HEK293 (cell line): Measurements from ENCODE around the gene BHLHA9.
A peak's percentile ranks its signal among the peaks of the same experiment; 100 is the strongest.

Experiments
- HIC1 ChIP-seq: fragments of 450-650 bp; formaldehyde crosslinking; IDR thresholded peaks from 2 replicates; pipeline ENCODE4 v1.5.1; 2016; ENCODE audit warnings: missing biosample characterization, missing genetic modification characterization
- INSM2 ChIP-seq: fragments of 450-650 bp; formaldehyde crosslinking; IDR thresholded peaks from 2 replicates; pipeline ENCODE4 v1.5.1; 2016; ENCODE audit warnings: missing biosample characterization, missing genetic modification characterization
- KLF10 ChIP-seq: fragments of 450-650 bp; IDR thresholded peaks from 2 replicates; pipeline ENCODE4 v1.5.1; 2018; ENCODE audit warnings: missing biosample characterization, mild to moderate bottlenecking, missing genetic modification characterization
- PRDM2 ChIP-seq: fragments of 450-650 bp; formaldehyde crosslinking; IDR thresholded peaks from 2 replicates; pipeline ENCODE4 v1.5.1; 2016; ENCODE audit warnings: missing biosample characterization, missing genetic modification characterization, borderline replicate concordance
- ZBTB17 ChIP-seq: fragments of 450-650 bp; formaldehyde crosslinking; IDR thresholded peaks from 2 replicates; pipeline ENCODE4 v1.5.1; 2016; ENCODE audit warnings: missing biosample characterization, missing genetic modification characterization
- ZBTB44 ChIP-seq: fragments of 450-650 bp; IDR thresholded peaks from 2 replicates; pipeline ENCODE4 v1.5.1; 2018; ENCODE audit warnings: missing biosample characterization, mild to moderate bottlenecking, missing genetic modification characterization
- ZBTB49 ChIP-seq: fragments of 450-650 bp; formaldehyde crosslinking; IDR thresholded peaks from 2 replicates; pipeline ENCODE4 v1.5.1; 2016; ENCODE audit warnings: missing biosample characterization, missing genetic modification characterization, low read depth
- ZFP69B ChIP-seq: fragments of 450-650 bp; formaldehyde crosslinking; IDR thresholded peaks from 2 replicates; pipeline ENCODE4 v1.5.1; 2016; ENCODE audit warnings: missing biosample characterization, missing genetic modification characterization
- ZNF16 ChIP-seq: fragments of 450-650 bp; formaldehyde crosslinking; IDR thresholded peaks from 2 replicates; pipeline ENCODE4 v1.5.1; 2016; ENCODE audit warnings: low read depth, missing biosample characterization, missing genetic modification characterization
- ZNF2 ChIP-seq: fragments of 450-650 bp; formaldehyde crosslinking; IDR thresholded peaks from 2 replicates; pipeline ENCODE4 v1.5.1; 2016; ENCODE audit warnings: missing biosample characterization, missing genetic modification characterization
- ZNF223 ChIP-seq: fragments of 450-650 bp; formaldehyde crosslinking; IDR thresholded peaks from 2 replicates; pipeline ENCODE4 v1.5.1; 2016; ENCODE audit warnings: missing biosample characterization, missing genetic modification characterization
- ZNF274 ChIP-seq, 2 experiments: fragments of 200-500 bp in 1 of 2; fragments of 450-650 bp in 1 of 2; sonication (Bioruptor generic) in 1 of 2; formaldehyde crosslinking in 1 of 2; IDR thresholded peaks; 2 replicates each; pipeline versions ENCODE4 v1.5.1 to v1.6.1; 2014 to 2016; ENCODE audit warnings: borderline replicate concordance in 1 of 2, inconsistent platforms in 1 of 2, low read length in 1 of 2, missing biosample characterization in 1 of 2, missing genetic modification characterization in 1 of 2
- ZNF350 ChIP-seq: fragments of 450-650 bp; formaldehyde crosslinking; IDR thresholded peaks from 2 replicates; pipeline ENCODE4 v1.5.0; 2017; ENCODE audit warnings: missing biosample characterization, mild to moderate bottlenecking, missing genetic modification characterization
- ZNF423 ChIP-seq: fragments of 450-650 bp; formaldehyde crosslinking; IDR thresholded peaks from 2 replicates; pipeline ENCODE4 v1.5.1; 2016; ENCODE audit warnings: missing biosample characterization, missing genetic modification characterization
- ZNF449 ChIP-seq: fragments of 450-650 bp; formaldehyde crosslinking; IDR thresholded peaks from 2 replicates; pipeline ENCODE4 v1.5.1; 2017; ENCODE audit warnings: missing biosample characterization, mild to moderate bottlenecking, missing genetic modification characterization, moderate library complexity
- ZNF513 ChIP-seq: fragments of 450-650 bp; IDR thresholded peaks from 2 replicates; pipeline ENCODE4 v1.5.1; 2018; ENCODE audit warnings: missing biosample characterization, missing genetic modification characterization
- ZNF548 ChIP-seq: fragments of 450-650 bp; formaldehyde crosslinking; IDR thresholded peaks from 2 replicates; pipeline ENCODE4 v1.5.1; 2016; ENCODE audit warnings: missing biosample characterization, missing genetic modification characterization
- ZNF664 ChIP-seq: fragments of 450-650 bp; formaldehyde crosslinking; IDR thresholded peaks from 2 replicates; pipeline ENCODE4 v1.5.1; 2016; ENCODE audit warnings: missing biosample characterization, missing genetic modification characterization
- ZNF704 ChIP-seq: fragments of 450-650 bp; formaldehyde crosslinking; IDR thresholded peaks from 2 replicates; pipeline ENCODE4 v1.5.1; 2016; ENCODE audit warnings: missing biosample characterization, missing genetic modification characterization
- ZNF776 ChIP-seq: fragments of 450-650 bp; formaldehyde crosslinking; IDR thresholded peaks from 2 replicates; pipeline ENCODE4 v1.5.0; 2017; ENCODE audit warnings: missing biosample characterization, missing genetic modification characterization, borderline replicate concordance

BHLHA9 gene

GRCh38 chr17:1315891-1316403 is 45.7 kb downstream of the BHLHA9 start (continued):
- TF ChIP-seq ZNF776 (tag by site-specific recombination) (no peak), ZNF2 (peak; percentile 65), ZNF16 (tag by site-specific recombination) (no peak), ZNF423 (tag by site-specific recombination) (peak; percentile 99), ZNF548 (no peak), ZFP69B (tag by site-specific recombination) (peak; percentile 94), ZNF449 (tag by site-specific recombination) (0 out of 2 replicates have a peak, but pooled peaks have one; percentile 28), PRDM2 (tag by site-specific recombination) (no peak), ZBTB44 (tag by site-specific recombination) (0 out of 2 replicates have a peak, but pooled peaks have one; percentile 35), ZNF664 (no peak), INSM2 (peak; percentile 89), ZBTB49 (tag by site-specific recombination) (no peak), ZNF350 (tag by site-specific recombination) (no peak), ZNF513 (no peak), ZNF704 (tag by site-specific recombination) (no peak), HIC1 (peak; percentile 94), ZBTB17 (tag by site-specific recombination) (peak; percentile 70), ZNF274 (IDR thresholded peaks at IDR 0.05; ENCODE audit: low read length) (no peak), ZNF274 (tag by site-specific recombination; IDR thresholded peaks at IDR 0.05; ENCODE audit: borderline replicate concordance) (no peak), ZNF223 (no peak), KLF10 (tag by site-specific recombination) (peak; percentile 47; the same call in 1 of the 2 replicates)
